Activated T-cell treated with anti-CD3 and anti-CD28 coated beads, Interleukin-2, amount 50 U/mL, for 1 hour (primary cell): ENCODE measurements around the gene ZFP28.

Experiments used
- DNase-seq: peaks from one replicate; pipeline ENCODE4 v3.0.0-alpha.2; 2020

Gene ZFP28

DNA sequence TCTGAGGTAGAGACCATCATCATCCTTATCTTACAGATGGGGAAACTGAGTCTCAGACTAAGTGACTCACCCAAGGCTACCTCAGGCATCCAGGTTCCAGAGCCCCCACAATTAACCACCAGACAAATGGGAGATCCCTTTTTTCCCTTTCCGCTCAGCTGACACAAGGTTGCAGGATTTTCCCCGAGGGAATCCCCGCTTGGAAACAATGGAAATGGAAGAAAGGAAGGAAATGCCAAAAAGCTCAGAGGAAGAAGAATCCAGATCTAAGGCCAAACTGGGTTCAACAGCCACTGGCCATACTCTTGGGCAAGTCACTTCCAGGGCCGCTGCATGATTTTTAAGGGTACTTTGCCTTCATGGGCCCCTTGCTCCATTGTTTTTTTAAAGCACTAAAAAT lies 57.9 kb downstream of the ZFP28 start:
- no peak for DNase-seq

DNA sequence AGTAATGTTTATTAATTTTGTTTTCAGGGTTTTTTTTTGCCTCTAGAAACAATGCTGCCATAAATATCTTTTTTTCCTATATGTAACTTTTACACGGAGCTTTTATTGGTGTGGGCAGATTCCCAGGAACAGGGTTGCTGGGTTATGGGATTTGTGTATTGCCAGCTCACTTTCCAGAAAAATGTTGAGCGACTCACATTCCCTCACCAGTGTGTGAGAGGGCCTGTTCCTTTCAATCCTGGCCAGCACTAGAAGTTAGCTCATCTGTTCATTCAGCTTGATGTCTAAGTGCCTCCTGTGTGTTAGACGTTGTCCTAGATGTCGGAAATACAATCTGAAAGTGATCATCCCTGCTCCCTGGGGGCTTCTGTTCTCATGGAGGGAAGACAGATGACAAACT lies 58.9 kb downstream of the ZFP28 start:
- no peak for DNase-seq

DNA sequence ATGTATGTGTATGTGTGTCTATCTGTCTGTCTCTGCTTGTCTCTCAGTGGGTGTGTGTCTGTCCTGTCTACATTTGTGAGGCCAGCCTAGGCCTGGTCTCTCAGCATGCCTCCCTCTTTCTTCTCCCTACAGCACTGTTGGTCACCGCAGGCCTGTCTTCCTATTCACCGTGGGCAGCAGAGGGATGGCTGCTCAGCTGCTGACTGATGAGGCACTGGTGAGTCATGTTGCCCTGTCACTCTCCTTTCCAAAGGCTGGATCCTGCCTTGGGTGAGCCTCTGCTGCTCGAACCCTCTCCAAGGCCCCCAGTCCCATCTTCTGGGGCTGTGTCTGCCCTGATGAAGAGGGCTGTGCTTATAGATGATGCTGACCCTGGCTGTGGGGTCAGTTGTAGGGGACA lies 62.6 kb downstream of the ZFP28 start:
- DNase-seq, result no peak

DNA sequence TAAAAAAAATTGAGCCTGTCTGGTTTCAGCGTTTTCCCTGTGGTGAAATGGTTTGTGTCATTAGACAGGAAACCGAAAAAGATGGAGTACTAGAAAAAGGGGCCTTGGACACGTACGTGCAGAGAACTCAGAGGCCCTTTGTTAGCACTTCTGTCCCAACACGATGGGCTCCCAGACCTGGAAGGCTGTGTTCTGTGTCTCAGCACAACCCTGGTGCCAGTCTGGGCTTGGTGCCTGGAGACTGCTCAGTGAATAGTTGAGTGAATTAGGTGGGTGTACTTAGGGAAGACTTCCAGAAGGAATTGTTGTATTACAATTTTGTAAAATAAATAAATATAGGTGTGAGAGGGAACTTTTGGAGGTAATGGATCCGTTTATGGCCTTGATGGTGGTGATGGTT lies 65.1 kb downstream of the ZFP28 start:
- DNase-seq, result no peak
